Activated naive CD4-positive, alpha-beta T cell treated with anti-CD3 and anti-CD28 coated beads, Interleukin-2, amount 50 U/mL, for 16 hours (primary cell): ENCODE results near the gene TMEM37.

Experiments used
- DNase-seq: peaks from one replicate; pipeline ENCODE4 v3.0.0-alpha.2; 2020

Gene TMEM37

GRCh38 chr2:119462574-119462973 lies 30.9 kb downstream of the TMEM37 start:
- no peak for DNase-seq

- DNase-seq: no peak
These were observed 31.5 kb downstream of the TMEM37 start for GRCh38 chr2:119463136-119463535.

- no peak for DNase-seq
These were observed 32.3 kb downstream of the TMEM37 start for GRCh38 chr2:119463990-119464389.

- DNase-seq: no peak
These were observed 33.3 kb downstream of the TMEM37 start for GRCh38 chr2:119464981-119465380.

GRCh38 chr2:119465687-119466086 lies 34.0 kb downstream of the TMEM37 start:
- no peak for DNase-seq

- no peak for DNase-seq
These were observed 34.7 kb downstream of the TMEM37 start for GRCh38 chr2:119466373-119466772.

- no peak for DNase-seq
These were observed 36.7 kb downstream of the TMEM37 start for GRCh38 chr2:119468154-119468955.

GRCh38 chr2:119469131-119469530 lies 37.5 kb downstream of the TMEM37 start:
- no peak for DNase-seq

GRCh38 chr2:119469661-119470297 lies 38.1 kb downstream of the TMEM37 start:
- no peak for DNase-seq

GRCh38 chr2:119472749-119473148 lies 41.1 kb downstream of the TMEM37 start:
- DNase-seq: no peak

- DNase-seq: no peak
These were observed 42.1 kb downstream of the TMEM37 start for GRCh38 chr2:119473621-119474370.

- DNase-seq: no peak
These were observed 42.9 kb downstream of the TMEM37 start for GRCh38 chr2:119474371-119475224.

GRCh38 chr2:119475225-119475856 lies 43.7 kb downstream of the TMEM37 start:
- no peak for DNase-seq

GRCh38 chr2:119475857-119476244 lies 44.2 kb downstream of the TMEM37 start:
- no peak for DNase-seq

GRCh38 chr2:119476301-119477112 lies 44.9 kb downstream of the TMEM37 start:
- DNase-seq: no peak

GRCh38 chr2:119477113-119477505 lies 45.5 kb downstream of the TMEM37 start:
- DNase-seq: no peak

- DNase-seq: no peak
These were observed 46.7 kb downstream of the TMEM37 start for GRCh38 chr2:119478188-119478977.

- no peak for DNase-seq
These were observed 47.3 kb downstream of the TMEM37 start for GRCh38 chr2:119478978-119479295.

GRCh38 chr2:119480184-119480583 lies 48.5 kb downstream of the TMEM37 start:
- DNase-seq: no peak

- no peak for DNase-seq
These were observed 49.1 kb downstream of the TMEM37 start for GRCh38 chr2:119480718-119481142.
